CD4-positive, alpha-beta T cell (primary cell): ENCODE data around the gene NRXN3. TPM values are rescaled to one million over a fixed set of nuclear protein-coding genes. Genes with fewer than 3 reads are reported as not detected.

Experiments
- ATAC-seq: fragments of 200-7000 bp; cut with Tn5 transposase; one replicate; pipeline ENCODE4 v1.10.0; 2022; ENCODE audit warnings: mild to moderate bottlenecking; ENCODE audit not compliant: poor library complexity
- CTCF ChIA-PET: fragments of 350-600 bp; sonication (Branson Sonifier 250); formaldehyde crosslinking; loops from one replicate; lab custom pipeline; 2021; ENCODE audit warnings: antibody characterized with exemption, inconsistent platforms; lab: Charles Lee
- POLR2A ChIA-PET: fragments of 350-600 bp; sonication (Branson Sonifier 250); formaldehyde crosslinking; loops from one replicate; lab custom pipeline; 2021; ENCODE audit warnings: antibody characterized with exemption, inconsistent platforms; lab: Charles Lee
- DNase-seq, 14 experiments: peaks; one replicate each; pipeline ENCODE4 v3.0.0-alpha.2; 2013 to 2020; ENCODE audit warnings: mixed read lengths in 2 of 14
- H3K27ac ChIP-seq, 2 donors: one replicate each; pipeline versions ENCODE4 v1.5.1 to v1.7.0; 2013; ENCODE audit warnings: low read length in 2 of 2, low read depth in 1 of 2, mild to moderate bottlenecking in 1 of 2
- H3K27me3 ChIP-seq, 2 experiments: 1 replicate in 1 of 2; 2 replicates in 1 of 2; pipeline versions ENCODE4 v1.6.1 to v1.7.0; 2013; ENCODE audit warnings: low read length in 2 of 2, control low read depth in 1 of 2, mild to moderate bottlenecking in 1 of 2, moderate library complexity in 1 of 2; ENCODE audit not compliant: insufficient read depth in 2 of 2, control insufficient read depth in 1 of 2
- H3K36me3 ChIP-seq: one replicate; pipeline ENCODE4 v1.6.1; 2013; ENCODE audit warnings: low read length, control low read depth; ENCODE audit not compliant: insufficient read depth
- H3K4me1 ChIP-seq: one replicate; pipeline ENCODE4 v1.6.1; 2013; ENCODE audit warnings: low read length, control low read depth; ENCODE audit not compliant: insufficient read depth
- H3K4me3 ChIP-seq: one replicate; pipeline ENCODE4 v1.5.1; 2013; ENCODE audit warnings: mild to moderate bottlenecking, low read length, moderate library complexity
- H3K9me3 ChIP-seq, 2 experiments: 1 replicate in 1 of 2; 2 replicates in 1 of 2; pipeline versions ENCODE4 v1.6.1 to v1.7.0; 2013; ENCODE audit warnings: low read length in 2 of 2, mild to moderate bottlenecking in 2 of 2, control low read depth in 1 of 2, moderate library complexity in 1 of 2; ENCODE audit not compliant: control insufficient read depth in 1 of 2, insufficient read depth in 1 of 2
- H3K27ac Mint-ChIP-seq: one replicate; pipeline ENCODE4 v1.8.0; 2020; ENCODE audit warnings: mixed read lengths
- H3K27me3 Mint-ChIP-seq: one replicate; pipeline ENCODE4 v1.8.0; 2021; ENCODE audit warnings: mixed read lengths
- H3K36me3 Mint-ChIP-seq: one replicate; pipeline ENCODE4 v1.8.0; 2021; ENCODE audit warnings: low read depth, mixed read lengths
- H3K4me1 Mint-ChIP-seq: one replicate; pipeline ENCODE4 v1.8.0; 2021; ENCODE audit warnings: low read depth, mixed read lengths
- H3K4me3 Mint-ChIP-seq: one replicate; pipeline ENCODE4 v1.8.0; 2020; ENCODE audit warnings: mild to moderate bottlenecking, mixed read lengths
- H3K9me3 Mint-ChIP-seq: one replicate; pipeline ENCODE4 v1.8.0; 2020; ENCODE audit warnings: mixed read lengths
- intact Hi-C, 2 experiments: fragments of 100-400 bp; cut with DNase I in 1 of 2; cut with micrococcal nuclease in 1 of 2; formaldehyde crosslinking; loops; one replicate each; pipeline versions ENCODE4 v1.15.1 to v1.9.0; 2023 to 2025; cut with DNase I, micrococcal nuclease
- total RNA-seq, 174 experiments: library from RNA in 2 of 174; stranded (reverse) in 2 of 174; gene quantifications; one replicate each; pipeline ENCODE4 v1.2.3 and lab custom pipeline; 2021 to 2026
- TF ChIP-seq, protein P1 (sequence below): fragments of 200-600 bp; IDR thresholded peaks from one replicate; pipeline ENCODE4 v1.8.0; 2022; ENCODE audit warnings: antibody characterized with exemption, mild to moderate bottlenecking

The NRXN3 gene
- total RNA-seq, 2 experiments from 2014 or later, result not detected

DNA sequence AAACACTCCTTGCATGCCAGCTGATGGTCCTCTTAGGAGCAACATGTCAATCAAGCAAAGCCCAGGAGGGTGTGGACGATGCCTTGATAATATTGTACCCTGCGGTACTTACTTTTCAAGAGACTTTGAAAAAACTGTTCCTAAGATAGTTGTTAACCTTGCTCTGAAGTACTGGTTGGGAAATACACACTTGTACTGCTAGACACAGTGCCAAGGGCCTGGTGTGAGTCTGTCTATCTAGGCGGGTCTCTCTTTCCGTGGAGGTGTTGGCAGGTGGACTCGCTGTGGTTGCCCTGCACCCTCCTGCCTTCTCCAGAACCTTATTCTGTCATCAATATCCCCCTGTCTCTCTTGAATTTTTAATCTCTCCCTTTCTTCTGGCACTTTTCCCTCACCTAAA is 189.4 kb downstream of the NRXN3 start:
- intact Hi-C loops, result no loop called here
- TF ChIP-seq, protein P1, sequence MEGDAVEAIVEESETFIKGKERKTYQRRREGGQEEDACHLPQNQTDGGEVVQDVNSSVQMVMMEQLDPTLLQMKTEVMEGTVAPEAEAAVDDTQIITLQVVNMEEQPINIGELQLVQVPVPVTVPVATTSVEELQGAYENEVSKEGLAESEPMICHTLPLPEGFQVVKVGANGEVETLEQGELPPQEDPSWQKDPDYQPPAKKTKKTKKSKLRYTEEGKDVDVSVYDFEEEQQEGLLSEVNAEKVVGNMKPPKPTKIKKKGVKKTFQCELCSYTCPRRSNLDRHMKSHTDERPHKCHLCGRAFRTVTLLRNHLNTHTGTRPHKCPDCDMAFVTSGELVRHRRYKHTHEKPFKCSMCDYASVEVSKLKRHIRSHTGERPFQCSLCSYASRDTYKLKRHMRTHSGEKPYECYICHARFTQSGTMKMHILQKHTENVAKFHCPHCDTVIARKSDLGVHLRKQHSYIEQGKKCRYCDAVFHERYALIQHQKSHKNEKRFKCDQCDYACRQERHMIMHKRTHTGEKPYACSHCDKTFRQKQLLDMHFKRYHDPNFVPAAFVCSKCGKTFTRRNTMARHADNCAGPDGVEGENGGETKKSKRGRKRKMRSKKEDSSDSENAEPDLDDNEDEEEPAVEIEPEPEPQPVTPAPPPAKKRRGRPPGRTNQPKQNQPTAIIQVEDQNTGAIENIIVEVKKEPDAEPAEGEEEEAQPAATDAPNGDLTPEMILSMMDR, result no peak
- POLR2A ChIA-PET, result no interaction called here

DNA sequence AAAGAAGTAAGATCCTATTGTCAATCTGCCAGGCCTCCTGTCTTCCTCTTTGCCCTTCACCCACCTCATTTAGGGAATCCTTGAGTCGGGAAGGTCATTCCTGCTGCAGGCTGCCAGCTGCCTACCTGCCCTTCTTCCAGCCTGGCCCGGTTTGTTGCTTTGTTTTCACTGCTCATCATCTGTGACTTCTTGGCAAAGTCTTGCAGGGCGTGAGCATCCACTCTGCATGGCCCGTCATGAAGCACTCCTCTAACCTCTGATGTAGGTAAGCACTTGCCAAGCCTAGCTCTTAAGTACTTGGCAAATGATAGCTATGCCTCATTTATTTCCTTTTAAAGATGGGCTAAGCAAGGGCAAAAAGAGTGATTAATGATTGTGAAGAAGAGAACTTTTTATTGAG is 192.8 kb downstream of the NRXN3 start:
- intact Hi-C loops, result no loop called here
- H3K27me3 ChIP-seq, result peaks cover 0 to 2% of the 10 kb centered on the region in 2 experiments
- H3K4me1 Mint-ChIP-seq, result no peaks in the 10 kb centered on the region
- POLR2A ChIA-PET, result no interaction called here
- DNase-seq (no peak), ATAC-seq (no peak)
- H3K27ac ChIP-seq, result no peak overlapping the region
- no peak overlapping the region for H3K4me3 Mint-ChIP-seq
- no peaks in the 10 kb centered on the region for H3K36me3 Mint-ChIP-seq
- no peaks in the 10 kb centered on the region for H3K9me3 ChIP-seq
- CTCF ChIA-PET, result no interaction called here
- H3K27ac Mint-ChIP-seq, result no peak overlapping the region
- peaks cover 14% of the 10 kb centered on the region for H3K27me3 Mint-ChIP-seq
- H3K4me3 ChIP-seq, result no peak overlapping the region
- no peaks in the 10 kb centered on the region for H3K36me3 ChIP-seq
- H3K4me1 ChIP-seq, result no peaks in the 10 kb centered on the region
- peaks cover 4% of the 10 kb centered on the region for H3K9me3 Mint-ChIP-seq
- TF ChIP-seq, protein P1, result no peak

More for the DNA sequence above, 189.4 kb downstream of the NRXN3 start:
- H3K4me3 Mint-ChIP-seq, result no peak overlapping the region
- ATAC-seq, result no peak
- H3K4me1 Mint-ChIP-seq, result no peaks in the 10 kb centered on the region
- Histone ChIP-seq H3K9me3 (no peaks in the 10 kb centered on the region), H3K36me3 (no peaks in the 10 kb centered on the region), H3K27me3 (peaks cover 0 to 2% of the 10 kb centered on the region in 2 experiments), H3K27ac (no peak overlapping the region), H3K4me1 (no peaks in the 10 kb centered on the region), H3K4me3 (no peak overlapping the region)
- H3K36me3 Mint-ChIP-seq, result no peaks in the 10 kb centered on the region
- H3K27ac Mint-ChIP-seq, result no peak overlapping the region
- peaks cover 14% of the 10 kb centered on the region for H3K27me3 Mint-ChIP-seq
- peaks cover 2% of the 10 kb centered on the region for H3K9me3 Mint-ChIP-seq
- no peak for DNase-seq
- CTCF ChIA-PET, result no interaction called here

DNA sequence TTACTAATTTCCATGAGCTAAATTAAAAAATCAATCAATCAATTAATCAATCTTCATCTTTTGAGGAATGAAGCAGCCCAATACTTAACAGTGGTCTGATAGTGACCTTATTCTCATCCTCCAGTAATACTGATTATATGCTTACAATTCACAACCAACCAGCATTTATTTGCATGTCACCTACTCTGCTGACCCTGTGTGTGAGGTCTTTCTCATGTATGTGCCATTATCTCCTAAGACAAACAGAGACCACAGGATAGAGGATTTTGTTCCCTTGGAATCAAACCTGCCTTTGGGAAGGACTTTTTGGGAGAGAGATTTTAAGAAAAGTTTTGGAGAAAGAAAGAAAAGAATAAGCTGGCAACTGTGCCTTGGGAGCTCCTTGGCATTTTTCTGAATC is 197.2 kb downstream of the NRXN3 start:
- intact Hi-C loops, result no loop called here
- ATAC-seq (no peak), DNase-seq (no peak)
- H3K4me3 Mint-ChIP-seq, result no peak overlapping the region
- H3K9me3 ChIP-seq, result no peaks in the 10 kb centered on the region
- TF ChIP-seq, protein P1, result no peak
- peaks cover 26% of the 10 kb centered on the region for H3K27me3 Mint-ChIP-seq
- H3K27me3 ChIP-seq, result peaks cover 0 to 2% of the 10 kb centered on the region in 2 experiments
- no peaks in the 10 kb centered on the region for H3K4me1 ChIP-seq
- CTCF ChIA-PET, result no interaction called here
- POLR2A ChIA-PET, result no interaction called here
- H3K4me1 Mint-ChIP-seq, result no peaks in the 10 kb centered on the region
- H3K4me3 ChIP-seq, result no peak overlapping the region
- no peak overlapping the region for H3K27ac ChIP-seq
- H3K27ac Mint-ChIP-seq, result no peak overlapping the region
- no peaks in the 10 kb centered on the region for H3K36me3 Mint-ChIP-seq
- peaks cover 4% of the 10 kb centered on the region for H3K9me3 Mint-ChIP-seq
- no peaks in the 10 kb centered on the region for H3K36me3 ChIP-seq
